CD14-positive monocyte (primary cell): Measurements from ENCODE around the gene ENTPD7. TPM values are rescaled to one million over a fixed set of nuclear protein-coding genes. Genes with fewer than 3 reads are reported as not detected.

Experiments
- DNase-seq, 3 donors: peaks; one replicate each; pipeline ENCODE4 v3.0.0-alpha.2; 2011 to 2022
- H2AFZ ChIP-seq: 2 replicates; pipeline ENCODE4 v1.6.0; 2012; ENCODE audit warnings: mild to moderate bottlenecking, low read depth, low read length, inconsistent platforms; ENCODE audit not compliant: insufficient read depth, poor library complexity, severe bottlenecking
- H3K27ac ChIP-seq, 2 donors: 1 replicate in 1 of 2; 2 replicates in 1 of 2; pipeline ENCODE4 v1.5.1; 2012 to 2013; ENCODE audit warnings: low read length in 2 of 2, control low read depth in 1 of 2, inconsistent platforms in 1 of 2, low read depth in 1 of 2, mild to moderate bottlenecking in 1 of 2
- H3K27me3 ChIP-seq, 2 donors: one replicate each; pipeline versions ENCODE4 v1.6.0 to v1.6.1; 2011 to 2013; ENCODE audit warnings: low read length in 2 of 2; ENCODE audit not compliant: control insufficient read depth in 2 of 2, insufficient read depth in 2 of 2
- H3K36me3 ChIP-seq, 2 donors: replicated peaks in 1 of 2; 1 replicate in 1 of 2; 2 replicates in 1 of 2; pipeline versions ENCODE4 v1.5.1 to v1.6.1; 2012 to 2013; ENCODE audit warnings: low read length in 2 of 2, control low read depth in 1 of 2, inconsistent platforms in 1 of 2, mild to moderate bottlenecking in 1 of 2; ENCODE audit not compliant: insufficient read depth in 2 of 2, control insufficient read depth in 1 of 2
- H3K4me1 ChIP-seq, 2 donors: 1 replicate in 1 of 2; 2 replicates in 1 of 2; pipeline versions ENCODE4 v1.5.1 to v1.6.1; 2012 to 2013; ENCODE audit warnings: low read length in 2 of 2, control low read depth in 1 of 2, inconsistent platforms in 1 of 2, mild to moderate bottlenecking in 1 of 2, moderate library complexity in 1 of 2; ENCODE audit not compliant: insufficient read depth in 2 of 2, control insufficient read depth in 1 of 2
- H3K4me2 ChIP-seq: replicated peaks from 2 replicates; pipeline ENCODE3; 2012; ENCODE audit warnings: low read length, moderate library complexity, mild to moderate bottlenecking; ENCODE audit not compliant: poor library complexity, severe bottlenecking; ENCODE audit errors: extremely low read depth
- H3K4me3 ChIP-seq, 3 experiments: fragments of 200-600 bp in 1 of 3; sonication (generic) in 1 of 3; replicated peaks in 1 of 3; 1 replicate in 2 of 3; 2 replicates in 1 of 3; pipeline ENCODE4 v1.5.1; 2011 to 2013; ENCODE audit warnings: low read length in 3 of 3, mild to moderate bottlenecking in 3 of 3, control low read depth in 2 of 3, low read depth in 2 of 3, inconsistent platforms in 1 of 3, moderate library complexity in 1 of 3
- H3K79me2 ChIP-seq: 2 replicates; pipeline ENCODE4 v1.6.0; 2012; ENCODE audit warnings: mild to moderate bottlenecking, control low read depth, inconsistent platforms, low read length, moderate library complexity; ENCODE audit not compliant: insufficient read depth
- H3K9ac ChIP-seq: 2 replicates; pipeline ENCODE4 v1.6.0; 2017; ENCODE audit warnings: low read length, mild to moderate bottlenecking; ENCODE audit not compliant: insufficient read depth, poor library complexity, severe bottlenecking
- H3K9me3 ChIP-seq, 2 donors: replicated peaks in 1 of 2; 1 replicate in 1 of 2; 2 replicates in 1 of 2; pipeline versions ENCODE4 v1.5.1 to v1.6.1; 2012 to 2013; ENCODE audit warnings: low read length in 2 of 2, control low read depth in 1 of 2; ENCODE audit not compliant: control insufficient read depth in 1 of 2, insufficient read depth in 1 of 2
- H4K20me1 ChIP-seq: 2 replicates; pipeline ENCODE4 v1.6.0; 2012; ENCODE audit warnings: mild to moderate bottlenecking, low read length, control low read depth, moderate library complexity; ENCODE audit not compliant: insufficient read depth
- H3K27ac Mint-ChIP-seq, 7 donors: one replicate each; pipeline ENCODE4 v1.8.0; 2020; ENCODE audit warnings: mild to moderate bottlenecking in 7 of 7, mixed read lengths in 7 of 7, moderate library complexity in 6 of 7, inconsistent platforms in 2 of 7
- H3K27me3 Mint-ChIP-seq, 3 donors: one replicate each; pipeline ENCODE4 v1.8.0; 2021 to 2022; ENCODE audit warnings: low read depth in 3 of 3, mild to moderate bottlenecking in 3 of 3, mixed read lengths in 3 of 3, moderate library complexity in 3 of 3, inconsistent platforms in 1 of 3
- H3K36me3 Mint-ChIP-seq, 2 donors: one replicate each; pipeline ENCODE4 v1.8.0; 2020; ENCODE audit warnings: mixed read lengths in 2 of 2, inconsistent platforms in 1 of 2, mild to moderate bottlenecking in 1 of 2
- H3K4me1 Mint-ChIP-seq: one replicate; pipeline ENCODE4 v1.8.0; 2020; ENCODE audit warnings: mild to moderate bottlenecking, mixed read lengths
- H3K4me3 Mint-ChIP-seq, 2 donors: one replicate each; pipeline ENCODE4 v1.8.0; 2020; ENCODE audit warnings: mild to moderate bottlenecking in 2 of 2, mixed read lengths in 2 of 2, moderate library complexity in 1 of 2
- H3K9me3 Mint-ChIP-seq, 7 donors: one replicate each; pipeline ENCODE4 v1.8.0; 2020 to 2022; ENCODE audit warnings: mixed read lengths in 7 of 7, mild to moderate bottlenecking in 6 of 7, moderate library complexity in 6 of 7, inconsistent platforms in 2 of 7
- WGBS: methylation state at CpG from one replicate; pipeline ENCODE4 v1.1.5; 2013; ENCODE audit warnings: missing lambda C conversion rate; ENCODE audit not compliant: insufficient coverage; 5-methylcytosine and 5-hydroxymethylcytosine counted together
- intact Hi-C, 2 donors: fragments of 100-400 bp; cut with micrococcal nuclease; formaldehyde crosslinking; loops; one replicate each; pipeline versions ENCODE4 v1.15.0 to v1.15.1; 2023
- polyA plus RNA-seq, 3 donors: library from polyadenylated mRNA; depleted of rRNA in 1 of 3; unstranded in 2 of 3; stranded (reverse) in 1 of 3; fragments of 300-500 nt in 2 of 3; fragments of >200 nt in 1 of 3; fragmentation: Illumina TruSeq in 2 of 3; gene quantifications; 1 replicate in 2 of 3; 2 replicates in 1 of 3; pipeline ENCODE4 v1.2.3, GENCODE V29; 2012 to 2021
- TF ChIP-seq, protein P1 (sequence below): fragments of 200-600 bp; IDR thresholded peaks from one replicate; pipeline ENCODE4 v1.8.0; 2022; ENCODE audit warnings: antibody characterized with exemption, mild to moderate bottlenecking

ENTPD7 gene
- polyA plus RNA-seq, 3 donors = 1.2 to 2.9 (median 2.2) TPM

GRCh38 chr10:99620711-99621453 lies 38.4 kb upstream of the ENTPD7 start:
- under 1% methylated on average over 78 of the region's 78 CpGs for WGBS
- Histone ChIP-seq H3K36me3 (peaks cover 0 to 14% of the 10 kb centered on the region in 2 donors), H4K20me1 (peaks cover 30% of the 10 kb centered on the region), H3K4me1 (peaks cover 38 to 58% of the 10 kb centered on the region in 2 donors), H3K9me3 (no peaks in the 10 kb centered on the region), H3K27ac (peak overlapping the region; percentile 95 to 99), H2AFZ (peak overlapping the region; percentile 79), H3K79me2 (peaks cover 39% of the 10 kb centered on the region), H3K4me3 (peak overlapping the region; percentile 47 to 88 (median 60)), H3K4me2 (peak overlapping the region; percentile 83), H3K9ac (peak overlapping the region; percentile 95), H3K27me3 (no peaks in the 10 kb centered on the region)
- peak overlapping the region; percentile 95 to 99 (median 98) for H3K27ac Mint-ChIP-seq
- TF ChIP-seq, protein P1, sequence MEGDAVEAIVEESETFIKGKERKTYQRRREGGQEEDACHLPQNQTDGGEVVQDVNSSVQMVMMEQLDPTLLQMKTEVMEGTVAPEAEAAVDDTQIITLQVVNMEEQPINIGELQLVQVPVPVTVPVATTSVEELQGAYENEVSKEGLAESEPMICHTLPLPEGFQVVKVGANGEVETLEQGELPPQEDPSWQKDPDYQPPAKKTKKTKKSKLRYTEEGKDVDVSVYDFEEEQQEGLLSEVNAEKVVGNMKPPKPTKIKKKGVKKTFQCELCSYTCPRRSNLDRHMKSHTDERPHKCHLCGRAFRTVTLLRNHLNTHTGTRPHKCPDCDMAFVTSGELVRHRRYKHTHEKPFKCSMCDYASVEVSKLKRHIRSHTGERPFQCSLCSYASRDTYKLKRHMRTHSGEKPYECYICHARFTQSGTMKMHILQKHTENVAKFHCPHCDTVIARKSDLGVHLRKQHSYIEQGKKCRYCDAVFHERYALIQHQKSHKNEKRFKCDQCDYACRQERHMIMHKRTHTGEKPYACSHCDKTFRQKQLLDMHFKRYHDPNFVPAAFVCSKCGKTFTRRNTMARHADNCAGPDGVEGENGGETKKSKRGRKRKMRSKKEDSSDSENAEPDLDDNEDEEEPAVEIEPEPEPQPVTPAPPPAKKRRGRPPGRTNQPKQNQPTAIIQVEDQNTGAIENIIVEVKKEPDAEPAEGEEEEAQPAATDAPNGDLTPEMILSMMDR = no peak
- H3K9me3 Mint-ChIP-seq = peaks cover 0 to 3% (median 2%) of the 10 kb centered on the region in 7 donors
- DNase-seq = peak; percentile 92 to 97 (median 97)
- peaks cover 0 to 2% (median 0%) of the 10 kb centered on the region in 3 donors for H3K27me3 Mint-ChIP-seq
- peaks cover 0 to 5% of the 10 kb centered on the region in 2 donors for H3K36me3 Mint-ChIP-seq
- intact Hi-C loops = loop anchor here (2.0 to 5.0 kb wide), 4 partner anchors 36 to 189 kb away; partner anchors contain the start of genes ENTPD7 (in 2 of the 2) and GOT1 (in 2 of the 2)
- peaks cover 46% of the 10 kb centered on the region for H3K4me1 Mint-ChIP-seq
- peak overlapping the region; percentile 82 to 90 for H3K4me3 Mint-ChIP-seq

GRCh38 chr10:99621454-99622251 lies 37.7 kb upstream of the ENTPD7 start:
- peaks cover 0 to 4% of the 10 kb centered on the region in 2 donors for H3K36me3 Mint-ChIP-seq
- H3K4me1 ChIP-seq = peaks cover 38 to 54% of the 10 kb centered on the region in 2 donors
- H3K27me3 Mint-ChIP-seq = peaks cover 0 to 2% (median 0%) of the 10 kb centered on the region in 3 donors
- peaks cover 31% of the 10 kb centered on the region for H3K79me2 ChIP-seq
- peaks cover 0 to 6% of the 10 kb centered on the region in 2 donors for H3K36me3 ChIP-seq
- H4K20me1 ChIP-seq = peaks cover 22% of the 10 kb centered on the region
- H3K27ac ChIP-seq = peak overlapping the region; percentile 95 to 99
- no peaks in the 10 kb centered on the region for H3K9me3 ChIP-seq
- peak overlapping the region; percentile 82 to 90 for H3K4me3 Mint-ChIP-seq
- intact Hi-C loops = loop anchor here (2.0 to 5.0 kb wide), 4 partner anchors 36 to 189 kb away; partner anchors contain the start of genes ENTPD7 (in 2 of the 2) and GOT1 (in 2 of the 2)
- H3K27me3 ChIP-seq = no peaks in the 10 kb centered on the region
- WGBS = 4% methylated on average over 23 of the region's 31 CpGs
- H3K9ac ChIP-seq = peak overlapping the region; percentile 95
- peak overlapping the region; percentile 47 to 88 (median 60) for H3K4me3 ChIP-seq
- H3K27ac Mint-ChIP-seq = peak overlapping the region; percentile 95 to 99 (median 98)
- peak overlapping the region; percentile 83 for H3K4me2 ChIP-seq
- peak in 1 of 3 donors; percentile 70 for DNase-seq
- peaks cover 0 to 3% (median 2%) of the 10 kb centered on the region in 7 donors for H3K9me3 Mint-ChIP-seq
- H3K4me1 Mint-ChIP-seq = peaks cover 44% of the 10 kb centered on the region
- TF ChIP-seq, protein P1 = no peak
- H2AFZ ChIP-seq = peak overlapping the region; percentile 79
